HEK293 (cell line): ENCODE measurements around the gene TIRAP.

Source experiments
- CTCF ChIP-seq: fragments of 450-650 bp; formaldehyde crosslinking; IDR thresholded peaks from 2 replicates; pipeline ENCODE4 v1.5.1; 2016; ENCODE audit warnings: missing biosample characterization, missing genetic modification characterization
- GFI1B ChIP-seq: fragments of 450-650 bp; formaldehyde crosslinking; IDR thresholded peaks from 2 replicates; pipeline ENCODE4 v1.5.1; 2016; ENCODE audit warnings: missing biosample characterization, missing genetic modification characterization
- GLI2 ChIP-seq: fragments of 450-650 bp; formaldehyde crosslinking; IDR thresholded peaks from 2 replicates; pipeline ENCODE4; 2017; ENCODE audit warnings: missing biosample characterization, missing genetic modification characterization, low read depth, borderline replicate concordance
- KLF7 ChIP-seq: fragments of 450-650 bp; formaldehyde crosslinking; IDR thresholded peaks from 2 replicates; pipeline ENCODE4 v1.5.1; 2016; ENCODE audit warnings: missing biosample characterization, missing genetic modification characterization, borderline replicate concordance
- KLF8 ChIP-seq: fragments of 450-650 bp; formaldehyde crosslinking; IDR thresholded peaks from 2 replicates; pipeline ENCODE4 v1.5.1; 2016; ENCODE audit warnings: missing biosample characterization, missing genetic modification characterization
- MZF1 ChIP-seq: fragments of 450-650 bp; formaldehyde crosslinking; IDR thresholded peaks from 2 replicates; pipeline ENCODE4 v1.5.1; 2017; ENCODE audit warnings: missing biosample characterization, missing genetic modification characterization, borderline replicate concordance
- PATZ1 ChIP-seq: fragments of 450-650 bp; formaldehyde crosslinking; IDR thresholded peaks from 2 replicates; pipeline ENCODE4 v1.5.1; 2016; ENCODE audit warnings: missing biosample characterization, missing genetic modification characterization
- PBX3 ChIP-seq: sonication (generic); formaldehyde crosslinking; IDR thresholded peaks from 2 replicates; pipeline ENCODE4 v1.8.1; 2022; ENCODE audit warnings: mild to moderate bottlenecking, moderate library complexity, missing genetic modification reagents
- PRDM2 ChIP-seq: fragments of 450-650 bp; formaldehyde crosslinking; IDR thresholded peaks from 2 replicates; pipeline ENCODE4 v1.5.1; 2016; ENCODE audit warnings: missing biosample characterization, missing genetic modification characterization, borderline replicate concordance
- PRDM4 ChIP-seq: fragments of 450-650 bp; formaldehyde crosslinking; IDR thresholded peaks from 2 replicates; pipeline ENCODE4 v1.5.1; 2017; ENCODE audit warnings: missing biosample characterization, missing genetic modification characterization
- SALL2 ChIP-seq: fragments of 450-650 bp; formaldehyde crosslinking; IDR thresholded peaks from 2 replicates; pipeline ENCODE4 v1.5.0; 2017; ENCODE audit warnings: missing biosample characterization, mild to moderate bottlenecking, missing genetic modification characterization, borderline replicate concordance
- SETDB1 ChIP-seq: IDR thresholded peaks from one replicate; pipeline ENCODE4 v1.6.1; 2017; ENCODE audit warnings: mild to moderate bottlenecking, low read length, moderate library complexity, mixed read lengths; ENCODE audit not compliant: insufficient read length
- ZBTB21 ChIP-seq: fragments of 450-650 bp; formaldehyde crosslinking; IDR thresholded peaks from 2 replicates; pipeline ENCODE4 v1.5.1; 2017; ENCODE audit warnings: missing biosample characterization, missing genetic modification characterization
- ZNF140 ChIP-seq: fragments of 450-650 bp; formaldehyde crosslinking; IDR thresholded peaks from 2 replicates; pipeline ENCODE4 v1.5.1; 2016; ENCODE audit warnings: missing biosample characterization, missing genetic modification characterization
- ZNF16 ChIP-seq: fragments of 450-650 bp; formaldehyde crosslinking; IDR thresholded peaks from 2 replicates; pipeline ENCODE4 v1.5.1; 2016; ENCODE audit warnings: low read depth, missing biosample characterization, missing genetic modification characterization
- ZNF221 ChIP-seq: fragments of 450-650 bp; formaldehyde crosslinking; IDR thresholded peaks from 2 replicates; pipeline ENCODE4 v1.5.1; 2017; ENCODE audit warnings: missing biosample characterization, missing genetic modification characterization, borderline replicate concordance
- ZNF239 ChIP-seq: fragments of 450-650 bp; formaldehyde crosslinking; IDR thresholded peaks from 2 replicates; pipeline ENCODE4 v1.5.1; 2016; ENCODE audit warnings: missing biosample characterization, missing genetic modification characterization
- ZNF426 ChIP-seq: fragments of 450-650 bp; formaldehyde crosslinking; IDR thresholded peaks from 2 replicates; pipeline ENCODE4 v1.5.1; 2017; ENCODE audit warnings: missing biosample characterization, missing genetic modification characterization, mild to moderate bottlenecking, inconsistent platforms, moderate library complexity
- ZNF510 ChIP-seq: fragments of 450-650 bp; formaldehyde crosslinking; IDR thresholded peaks from 2 replicates; pipeline ENCODE4 v1.5.1; 2018; ENCODE audit warnings: mild to moderate bottlenecking, missing genetic modification characterization, missing biosample characterization; ENCODE audit not compliant: insufficient replicate concordance
- ZNF544 ChIP-seq: fragments of 450-650 bp; formaldehyde crosslinking; IDR thresholded peaks from 2 replicates; pipeline ENCODE4 v1.5.0; 2017; ENCODE audit warnings: missing biosample characterization, missing genetic modification characterization
- ZNF555 ChIP-seq: fragments of 450-650 bp; formaldehyde crosslinking; conservative IDR thresholded peaks from 2 replicates; pipeline ENCODE4 v1.5.1; 2017; ENCODE audit warnings: missing biosample characterization, mild to moderate bottlenecking, missing genetic modification characterization, inconsistent platforms
- ZNF654 ChIP-seq: fragments of 450-650 bp; formaldehyde crosslinking; IDR thresholded peaks from 2 replicates; pipeline ENCODE4 v1.5.1; 2016; ENCODE audit warnings: low read depth, missing biosample characterization, missing genetic modification characterization
- ZNF701 ChIP-seq: fragments of 450-650 bp; formaldehyde crosslinking; IDR thresholded peaks from 2 replicates; pipeline ENCODE4 v1.5.1; 2016; ENCODE audit warnings: missing biosample characterization, missing genetic modification characterization

Gene TIRAP

GRCh38 chr11:126303623-126304456 lies 20.9 kb downstream of the TIRAP start, which contains the start of gene DCPS (continued):
- no peak for TF ChIP-seq PRDM2 (tag by site-specific recombination)
- no peak for TF ChIP-seq ZNF16 (tag by site-specific recombination)
- no peak for TF ChIP-seq CTCF (tag by site-specific recombination)
- TF ChIP-seq ZNF544 (tag by site-specific recombination), result no peak
- TF ChIP-seq KLF7 (tag by site-specific recombination), result no peak
- TF ChIP-seq KLF8, result peak; percentile 70
- no peak for TF ChIP-seq ZNF510
- TF ChIP-seq PRDM4, result no peak
- no peak for TF ChIP-seq ZNF426 (tag by site-specific recombination)
- TF ChIP-seq GFI1B, result no peak
- no peak for TF ChIP-seq SETDB1
- TF ChIP-seq GLI2 (tag by site-specific recombination), result no peak
- TF ChIP-seq MZF1, result 0 out of 2 replicates have a peak, but pooled peaks have one; percentile 25
- no peak for TF ChIP-seq ZBTB21 (tag by site-specific recombination)
- peak; percentile 87; the same call in 1 of the 2 replicates for TF ChIP-seq PBX3 (CRISPR knock-in tag)
- TF ChIP-seq ZNF701, result no peak
- 0 out of 2 replicates have a peak, but pooled peaks have one; percentile 58 for TF ChIP-seq ZNF239 (tag by site-specific recombination)
- TF ChIP-seq SALL2 (tag by site-specific recombination), result no peak
- peak; percentile 63 for TF ChIP-seq PATZ1 (tag by site-specific recombination)
- TF ChIP-seq ZNF555 (tag by site-specific recombination), result no peak
- TF ChIP-seq ZNF140 (tag by site-specific recombination), result no peak
- no peak for TF ChIP-seq ZNF654 (tag by site-specific recombination)
- no peak for TF ChIP-seq ZNF221 (tag by site-specific recombination)
